ENCODE measurements around the gene ATF7. TPM values are rescaled to one million over a fixed set of nuclear protein-coding genes. Genes with fewer than 3 reads are reported as not detected.

Gene ATF7
- total RNA-seq, 1 donor from 2014 or later = 14.2 TPM

- DNase-seq (ENCODE audit: low read depth) = no peak
- Histone ChIP-seq H3K36me3 (ENCODE audit: control insufficient read depth, insufficient read depth, low read length) (no peaks in the 10 kb centered on the region), H3K27me3 (ENCODE audit: control insufficient read depth, insufficient read depth, low read length) (no peaks in the 10 kb centered on the region), H3K4me3 (ENCODE audit: low read depth, low read length) (no peak overlapping the region)
- TF ChIP-seq CTCF (IDR thresholded peaks at IDR 0.05; ENCODE audit: insufficient read depth, low read length, poor library complexity, severe bottlenecking) = no peak
Measured at GRCh38 chr12:53495903-53496751, 130.1 kb downstream of the ATF7 start.

GRCh38 chr12:53493610-53494391, 132.4 kb downstream of the ATF7 start:
- H3K27me3 ChIP-seq (ENCODE audit: control insufficient read depth, insufficient read depth, low read length) = no peaks in the 10 kb centered on the region
- no peaks in the 10 kb centered on the region for H3K36me3 ChIP-seq (ENCODE audit: control insufficient read depth, insufficient read depth, low read length)
- DNase-seq (ENCODE audit: low read depth) = no peak
- no peak for TF ChIP-seq CTCF (IDR thresholded peaks at IDR 0.05; ENCODE audit: insufficient read depth, low read length, poor library complexity, severe bottlenecking)
- H3K4me3 ChIP-seq (ENCODE audit: low read depth, low read length) = peak overlapping the region; percentile 43

GRCh38 chr12:53492830-53493609, 133.2 kb downstream of the ATF7 start:
- no peaks in the 10 kb centered on the region for H3K27me3 ChIP-seq (ENCODE audit: control insufficient read depth, insufficient read depth, low read length)
- TF ChIP-seq CTCF (IDR thresholded peaks at IDR 0.05; ENCODE audit: insufficient read depth, low read length, poor library complexity, severe bottlenecking) = no peak
- peak; percentile 67 for DNase-seq (ENCODE audit: low read depth)
- peak overlapping the region; percentile 43 for H3K4me3 ChIP-seq (ENCODE audit: low read depth, low read length)
- H3K36me3 ChIP-seq (ENCODE audit: control insufficient read depth, insufficient read depth, low read length) = no peaks in the 10 kb centered on the region

- peak overlapping the region; percentile 43 for H3K4me3 ChIP-seq (ENCODE audit: low read depth, low read length)
- DNase-seq (ENCODE audit: low read depth) = no peak
- no peak for TF ChIP-seq CTCF (IDR thresholded peaks at IDR 0.05; ENCODE audit: insufficient read depth, low read length, poor library complexity, severe bottlenecking)
Measured at GRCh38 chr12:53492188-53492587, 134.0 kb downstream of the ATF7 start.

GRCh38 chr12:53489242-53489864, 136.8 kb downstream of the ATF7 start:
- TF ChIP-seq CTCF (IDR thresholded peaks at IDR 0.05; ENCODE audit: insufficient read depth, low read length, poor library complexity, severe bottlenecking) = no peak
- no peak for DNase-seq (ENCODE audit: low read depth)
- Histone ChIP-seq H3K36me3 (ENCODE audit: control insufficient read depth, insufficient read depth, low read length) (peaks cover 2% of the 10 kb centered on the region), H3K4me3 (ENCODE audit: low read depth, low read length) (no peak overlapping the region), H3K27me3 (ENCODE audit: control insufficient read depth, insufficient read depth, low read length) (no peaks in the 10 kb centered on the region)

More at GRCh38 chr12:53492188-53492587, 134.0 kb downstream of the ATF7 start:
- no peaks in the 10 kb centered on the region for H3K27me3 ChIP-seq (ENCODE audit: control insufficient read depth, insufficient read depth, low read length)
- H3K36me3 ChIP-seq (ENCODE audit: control insufficient read depth, insufficient read depth, low read length) = no peaks in the 10 kb centered on the region

Data from kidney epithelial cell (primary cell).